Cardiac fibroblast (primary cell): ENCODE data around the gene RPS19.
A peak's percentile ranks its signal among the peaks of the same experiment; 100 is the strongest.

Experiments used
- DNase-seq, 2 donors: peaks; one replicate each; pipeline versions ENCODE4 v3.0.0 to v3.0.0-alpha.2; 2010; ENCODE audit warnings: low read depth in 2 of 2
- H3K4me3 ChIP-seq, 2 donors: replicated peaks in 1 of 2; 1 replicate in 1 of 2; 2 replicates in 1 of 2; pipeline ENCODE4 v1.5.1; 2011; ENCODE audit warnings: low read depth in 2 of 2, low read length in 2 of 2, mild to moderate bottlenecking in 2 of 2, moderate library complexity in 1 of 2
- TF ChIP-seq, protein P1 (sequence below): IDR thresholded peaks from one replicate; pipeline ENCODE4 v1.5.1; 2011; ENCODE audit warnings: low read depth, mild to moderate bottlenecking, low read length, inconsistent platforms

The RPS19 gene

DNA sequence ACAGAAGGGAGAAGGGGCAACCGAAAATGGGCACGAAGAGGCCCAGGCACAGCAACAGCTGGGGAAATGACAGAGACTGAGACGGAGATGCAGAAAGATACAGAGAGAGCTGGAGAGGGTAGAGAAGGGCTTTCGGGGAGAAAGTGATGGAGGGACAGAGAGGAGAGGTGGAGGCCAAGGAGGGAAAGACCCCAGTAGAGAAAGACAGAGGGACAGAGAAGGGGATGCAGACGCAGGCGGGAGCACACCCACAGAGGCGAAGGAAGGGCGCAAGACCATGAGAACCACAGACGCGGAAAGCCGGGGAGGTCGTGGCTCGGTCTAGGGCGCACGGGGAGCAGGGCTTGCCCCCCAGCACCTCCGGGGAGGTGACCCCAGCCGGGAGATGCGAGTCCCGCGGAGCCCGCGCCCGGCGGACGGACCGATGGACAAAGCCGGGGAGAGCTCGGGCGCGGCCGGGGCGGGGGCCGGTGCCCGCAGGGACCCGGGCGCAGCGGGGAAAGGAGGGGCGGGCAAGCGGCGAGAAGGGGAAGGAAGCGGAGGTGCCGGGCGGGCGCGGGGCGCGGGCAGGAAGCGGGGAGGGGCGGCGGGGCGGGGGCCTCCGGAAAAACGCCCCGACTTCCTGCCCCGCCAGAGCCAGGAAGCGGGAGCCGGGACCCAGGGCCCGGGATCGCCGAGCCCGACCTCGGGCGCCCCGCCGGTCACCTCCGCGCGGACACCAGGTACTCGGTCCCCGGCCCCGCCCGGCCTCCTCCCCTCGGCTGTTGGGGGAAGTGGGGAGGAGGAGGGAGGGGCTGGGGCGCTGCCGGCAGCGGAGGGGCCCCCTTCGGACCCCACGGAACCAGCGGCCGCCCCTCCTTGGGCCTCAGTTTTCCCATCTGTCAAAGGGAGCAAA lies 22.8 kb downstream of the RPS19 start, which contains the start of gene ARHGEF1:
ARHGEF1 (plus strand) TSS at position 617 of the 895 bp plus-strand sequence. CDS start 4,899 bp downstream, outside the sequence.
- TF ChIP-seq, protein P1, sequence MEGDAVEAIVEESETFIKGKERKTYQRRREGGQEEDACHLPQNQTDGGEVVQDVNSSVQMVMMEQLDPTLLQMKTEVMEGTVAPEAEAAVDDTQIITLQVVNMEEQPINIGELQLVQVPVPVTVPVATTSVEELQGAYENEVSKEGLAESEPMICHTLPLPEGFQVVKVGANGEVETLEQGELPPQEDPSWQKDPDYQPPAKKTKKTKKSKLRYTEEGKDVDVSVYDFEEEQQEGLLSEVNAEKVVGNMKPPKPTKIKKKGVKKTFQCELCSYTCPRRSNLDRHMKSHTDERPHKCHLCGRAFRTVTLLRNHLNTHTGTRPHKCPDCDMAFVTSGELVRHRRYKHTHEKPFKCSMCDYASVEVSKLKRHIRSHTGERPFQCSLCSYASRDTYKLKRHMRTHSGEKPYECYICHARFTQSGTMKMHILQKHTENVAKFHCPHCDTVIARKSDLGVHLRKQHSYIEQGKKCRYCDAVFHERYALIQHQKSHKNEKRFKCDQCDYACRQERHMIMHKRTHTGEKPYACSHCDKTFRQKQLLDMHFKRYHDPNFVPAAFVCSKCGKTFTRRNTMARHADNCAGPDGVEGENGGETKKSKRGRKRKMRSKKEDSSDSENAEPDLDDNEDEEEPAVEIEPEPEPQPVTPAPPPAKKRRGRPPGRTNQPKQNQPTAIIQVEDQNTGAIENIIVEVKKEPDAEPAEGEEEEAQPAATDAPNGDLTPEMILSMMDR = no peak
- peak within 1 kb of the TSS; percentile 59 to 96 for H3K4me3 ChIP-seq
- DNase-seq = peak in 1 of 2 donors; percentile 39

DNA sequence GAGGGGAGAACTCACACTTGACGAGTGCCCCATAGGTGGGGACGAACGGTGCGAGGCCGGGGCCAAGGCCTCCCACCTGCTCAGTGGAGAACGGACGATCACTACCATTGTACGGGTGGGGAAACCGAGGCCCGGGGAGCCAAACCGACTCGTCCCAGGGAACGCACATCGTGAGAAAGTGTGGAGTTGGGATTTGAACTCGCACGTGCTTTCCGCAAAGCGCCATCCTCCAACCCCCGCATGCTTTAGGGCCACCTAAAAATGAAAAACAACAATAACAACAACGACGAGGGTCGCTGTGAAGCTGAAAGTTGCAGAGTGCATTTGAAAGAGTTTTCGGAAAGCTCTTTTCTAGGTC lies 23.4 kb downstream of the RPS19 start:
- no peak for DNase-seq
- TF ChIP-seq, protein P1 = no peak

DNA sequence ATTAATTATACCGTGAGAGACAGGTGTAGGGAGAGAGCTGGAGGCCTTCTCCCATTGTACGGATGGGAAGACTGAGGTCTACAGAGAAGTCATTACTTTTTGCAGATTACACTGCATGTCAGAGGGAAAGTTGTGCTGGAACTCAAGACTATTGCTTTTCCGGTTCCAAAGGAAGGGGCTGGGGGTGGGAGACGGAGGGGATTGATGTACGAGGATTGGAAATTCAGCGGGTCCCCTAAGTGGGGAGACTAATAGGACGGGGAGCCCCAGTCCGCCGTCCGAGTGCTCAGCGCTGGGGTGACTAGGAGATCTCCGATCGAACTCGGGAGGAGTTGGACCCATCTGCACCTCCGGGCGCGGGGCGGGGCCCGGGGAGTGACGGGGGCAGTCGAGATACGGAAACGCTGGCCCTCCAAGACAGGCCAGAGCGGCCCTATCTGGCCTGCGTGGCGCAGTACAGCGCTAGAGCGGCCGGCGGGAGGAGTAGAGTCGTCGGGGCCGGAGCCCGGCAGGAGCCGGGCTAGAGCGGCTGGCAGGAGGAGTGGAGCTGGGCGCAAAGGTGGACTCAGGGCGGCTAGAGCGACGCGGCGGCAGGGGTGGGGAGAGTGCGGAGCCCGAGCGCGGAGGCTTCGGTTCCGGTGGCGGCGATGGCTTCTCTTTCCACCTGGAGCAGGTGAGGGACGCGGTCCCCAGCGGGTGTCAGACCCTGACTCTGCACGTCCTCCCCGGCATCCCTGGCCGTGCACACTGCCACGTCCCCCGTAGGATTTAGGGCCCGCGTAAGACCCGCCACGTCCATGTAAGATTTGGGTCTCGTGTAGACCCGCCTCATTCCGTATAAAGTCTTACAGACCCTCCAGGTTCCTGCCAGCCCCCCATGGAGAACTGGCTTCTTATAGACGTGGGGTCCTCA lies 24.0 kb downstream of the RPS19 start:
- DNase-seq = peak; percentile 96 to 98
- peak overlapping the region; percentile 59 to 96 for H3K4me3 ChIP-seq
- TF ChIP-seq, protein P1 = peak; percentile 40

More for the DNA sequence above, 23.4 kb downstream of the RPS19 start:
- H3K4me3 ChIP-seq = peak overlapping the region; percentile 59 to 96

DNA sequence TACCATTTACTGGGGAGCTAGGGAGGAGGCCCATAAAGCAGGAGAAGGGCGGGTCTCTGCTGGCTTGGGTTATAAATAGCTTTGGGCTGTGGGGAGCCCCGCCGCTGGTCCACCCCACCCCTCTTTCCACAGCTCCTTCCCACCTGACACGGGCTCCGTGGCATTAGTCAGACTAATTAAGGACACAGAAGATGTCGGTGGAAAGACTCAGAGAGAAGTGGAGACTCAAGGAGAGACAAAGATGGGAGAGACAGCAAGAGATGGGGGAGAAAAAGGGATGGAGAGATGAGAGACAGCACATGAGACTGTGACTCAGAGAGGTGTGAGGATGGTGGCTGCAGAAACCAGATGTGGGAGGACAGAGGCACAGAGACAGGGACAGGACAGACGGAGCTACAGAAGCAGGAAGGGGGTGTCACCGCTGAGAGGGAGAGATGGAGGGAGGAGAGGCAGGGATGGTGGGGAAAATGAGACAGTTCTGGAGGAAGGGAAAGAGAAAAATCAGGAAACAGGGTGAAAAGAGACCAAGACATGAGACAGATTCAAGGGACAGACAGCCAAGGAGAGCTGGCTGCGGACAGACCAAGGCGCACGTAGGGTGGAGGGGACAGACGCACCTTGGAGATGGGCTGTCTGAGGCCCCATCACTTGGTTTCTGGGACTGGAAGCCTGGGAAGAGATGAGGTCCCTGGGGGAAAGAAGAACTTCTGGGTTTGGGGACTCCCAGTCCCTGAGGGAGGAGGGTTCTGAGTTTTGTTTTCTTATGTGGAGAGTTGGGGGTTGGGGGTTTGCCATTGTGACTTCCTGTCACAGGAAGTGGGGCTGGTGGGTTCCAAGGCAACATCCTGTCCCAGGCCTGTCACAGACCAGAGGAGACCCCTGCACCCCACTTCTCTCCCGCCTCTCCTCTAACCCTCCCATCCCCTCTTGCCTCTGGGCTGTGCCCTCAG lies 27.0 kb downstream of the RPS19 start:
- DNase-seq = no peak
- TF ChIP-seq, protein P1 = no peak
- no peak overlapping the region for H3K4me3 ChIP-seq

DNA sequence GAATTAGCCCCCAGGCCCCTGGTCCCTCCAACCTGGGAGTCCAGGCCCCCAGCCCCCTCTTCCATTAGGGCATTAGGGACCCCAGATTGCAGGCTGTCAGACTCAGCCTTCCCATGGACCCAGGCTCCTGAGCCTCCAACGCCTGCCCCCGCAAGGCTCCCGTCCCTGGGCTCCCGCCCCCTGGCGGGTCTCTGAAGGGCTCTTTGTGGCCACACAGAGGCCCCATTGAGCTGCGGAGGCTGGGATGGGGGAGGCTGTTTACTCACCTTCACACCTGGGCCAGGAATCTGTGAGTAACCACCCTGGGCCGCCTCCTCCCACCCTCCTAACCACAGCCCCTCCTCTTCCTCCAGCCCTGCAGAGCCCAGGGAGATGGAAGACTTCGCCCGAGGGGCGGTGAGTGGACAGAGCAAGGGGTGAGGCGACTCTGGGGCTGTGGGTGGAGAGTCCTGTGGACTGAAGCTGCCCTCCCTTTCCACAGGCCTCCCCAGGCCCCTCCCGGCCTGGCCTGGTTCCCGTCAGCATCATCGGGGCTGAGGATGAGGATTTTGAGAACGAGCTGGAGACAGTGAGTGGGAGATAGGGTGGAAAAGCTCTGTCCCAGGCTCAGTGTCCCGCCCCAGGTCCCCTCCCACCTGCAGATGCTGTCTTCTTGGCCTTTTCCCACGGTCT lies 27.8 kb downstream of the RPS19 start:
- H3K4me3 ChIP-seq = no peak overlapping the region
- DNase-seq = peak in 1 of 2 donors; percentile 58
- TF ChIP-seq, protein P1 = peak; percentile 8
